ENCODE results near the gene MAD1L1.

MAD1L1 gene

GRCh38 chr7:2172311-2173188, 60.2 kb downstream of the MAD1L1 start:
- Histone ChIP-seq H3K27me3 (ENCODE audit: control insufficient read depth in 5 of 5, insufficient read depth in 4 of 5, low read length in 5 of 5) (no peaks in the 10 kb centered on the region), H3K9ac (ENCODE audit: low read length in 5 of 5) (no peak overlapping the region), H3K36me3 (ENCODE audit: control insufficient read depth in 5 of 5, insufficient read depth in 5 of 5, low read length in 5 of 5) (peaks cover 0 to 41% (median 19%) of the 10 kb centered on the region in 5 donors), H3K4me3 (ENCODE audit: low read depth in 1 of 5, low read length in 5 of 5) (no peak overlapping the region), H3K4me1 (ENCODE audit: control insufficient read depth in 5 of 5, insufficient read depth in 5 of 5, low read length in 5 of 5) (peaks cover 0 to 20% (median 9%) of the 10 kb centered on the region in 5 donors), H3K27ac (ENCODE audit: low read depth, low read length) (no peak overlapping the region), H3K9me3 (ENCODE audit: control insufficient read depth in 5 of 5, low read length in 5 of 5) (no peaks in the 10 kb centered on the region)

- Histone ChIP-seq H3K27me3 (ENCODE audit: control insufficient read depth in 5 of 5, insufficient read depth in 4 of 5, low read length in 5 of 5) (no peaks in the 10 kb centered on the region), H3K4me1 (ENCODE audit: control insufficient read depth in 5 of 5, insufficient read depth in 5 of 5, low read length in 5 of 5) (peaks cover 0 to 22% (median 9%) of the 10 kb centered on the region in 5 donors), H3K36me3 (ENCODE audit: control insufficient read depth in 5 of 5, insufficient read depth in 5 of 5, low read length in 5 of 5) (peaks cover 0 to 41% (median 19%) of the 10 kb centered on the region in 5 donors), H3K9me3 (ENCODE audit: control insufficient read depth in 5 of 5, low read length in 5 of 5) (no peaks in the 10 kb centered on the region), H3K4me3 (ENCODE audit: low read depth in 1 of 5, low read length in 5 of 5) (no peak overlapping the region), H3K9ac (ENCODE audit: low read length in 5 of 5) (no peak overlapping the region), H3K27ac (ENCODE audit: low read depth, low read length) (no peak overlapping the region)
Measured at GRCh38 chr7:2171855-2172254, 60.9 kb downstream of the MAD1L1 start.

GRCh38 chr7:2170576-2171521, 61.9 kb downstream of the MAD1L1 start:
- no peaks in the 10 kb centered on the region for H3K9me3 ChIP-seq (ENCODE audit: control insufficient read depth in 5 of 5, low read length in 5 of 5)
- H3K4me3 ChIP-seq (ENCODE audit: low read depth in 1 of 5, low read length in 5 of 5), result no peak overlapping the region
- H3K27ac ChIP-seq (ENCODE audit: low read depth, low read length), result no peak overlapping the region
- no peaks in the 10 kb centered on the region for H3K27me3 ChIP-seq (ENCODE audit: control insufficient read depth in 5 of 5, insufficient read depth in 4 of 5, low read length in 5 of 5)
- peaks cover 0 to 30% (median 18%) of the 10 kb centered on the region in 5 donors for H3K4me1 ChIP-seq (ENCODE audit: control insufficient read depth in 5 of 5, insufficient read depth in 5 of 5, low read length in 5 of 5)
- H3K9ac ChIP-seq (ENCODE audit: low read length in 5 of 5), result no peak overlapping the region
- H3K36me3 ChIP-seq (ENCODE audit: control insufficient read depth in 5 of 5, insufficient read depth in 5 of 5, low read length in 5 of 5), result peaks cover 0 to 41% (median 19%) of the 10 kb centered on the region in 5 donors

- Histone ChIP-seq H3K9me3 (ENCODE audit: control insufficient read depth in 5 of 5, low read length in 5 of 5) (no peaks in the 10 kb centered on the region), H3K27ac (ENCODE audit: low read depth, low read length) (no peak overlapping the region), H3K36me3 (ENCODE audit: control insufficient read depth in 5 of 5, insufficient read depth in 5 of 5, low read length in 5 of 5) (peaks cover 0 to 47% (median 19%) of the 10 kb centered on the region in 5 donors), H3K4me1 (ENCODE audit: control insufficient read depth in 5 of 5, insufficient read depth in 5 of 5, low read length in 5 of 5) (peaks cover 0 to 24% (median 13%) of the 10 kb centered on the region in 5 donors), H3K9ac (ENCODE audit: low read length in 5 of 5) (no peak overlapping the region), H3K4me3 (ENCODE audit: low read depth in 1 of 5, low read length in 5 of 5) (no peak overlapping the region), H3K27me3 (ENCODE audit: control insufficient read depth in 5 of 5, insufficient read depth in 4 of 5, low read length in 5 of 5) (no peaks in the 10 kb centered on the region)
Measured at GRCh38 chr7:2169923-2170575, 62.7 kb downstream of the MAD1L1 start.

- Histone ChIP-seq H3K4me1 (ENCODE audit: control insufficient read depth in 5 of 5, insufficient read depth in 5 of 5, low read length in 5 of 5) (peaks cover 0 to 22% (median 10%) of the 10 kb centered on the region in 5 donors), H3K27ac (ENCODE audit: low read depth, low read length) (no peak overlapping the region), H3K4me3 (ENCODE audit: low read depth in 1 of 5, low read length in 5 of 5) (no peak overlapping the region)
Measured at GRCh38 chr7:2168615-2169311, 64.0 kb downstream of the MAD1L1 start.

GRCh38 chr7:2166625-2167280, 66.0 kb downstream of the MAD1L1 start:
- Histone ChIP-seq H3K9me3 (ENCODE audit: control insufficient read depth in 5 of 5, low read length in 5 of 5) (no peaks in the 10 kb centered on the region), H3K27ac (ENCODE audit: low read depth, low read length) (no peak overlapping the region), H3K36me3 (ENCODE audit: control insufficient read depth in 5 of 5, insufficient read depth in 5 of 5, low read length in 5 of 5) (peaks cover 0 to 29% (median 14%) of the 10 kb centered on the region in 5 donors), H3K4me1 (ENCODE audit: control insufficient read depth in 5 of 5, insufficient read depth in 5 of 5, low read length in 5 of 5) (peaks cover 0 to 19% (median 10%) of the 10 kb centered on the region in 5 donors), H3K27me3 (ENCODE audit: control insufficient read depth in 5 of 5, insufficient read depth in 4 of 5, low read length in 5 of 5) (no peaks in the 10 kb centered on the region), H3K4me3 (ENCODE audit: low read depth in 1 of 5, low read length in 5 of 5) (no peak overlapping the region), H3K9ac (ENCODE audit: low read length in 5 of 5) (no peak overlapping the region)

More at GRCh38 chr7:2168615-2169311, 64.0 kb downstream of the MAD1L1 start:
- no peaks in the 10 kb centered on the region for H3K27me3 ChIP-seq (ENCODE audit: control insufficient read depth in 5 of 5, insufficient read depth in 4 of 5, low read length in 5 of 5)
- H3K9me3 ChIP-seq (ENCODE audit: control insufficient read depth in 5 of 5, low read length in 5 of 5), result no peaks in the 10 kb centered on the region
- H3K9ac ChIP-seq (ENCODE audit: low read length in 5 of 5), result no peak overlapping the region
- H3K36me3 ChIP-seq (ENCODE audit: control insufficient read depth in 5 of 5, insufficient read depth in 5 of 5, low read length in 5 of 5), result peaks cover 0 to 42% (median 17%) of the 10 kb centered on the region in 5 donors

- Histone ChIP-seq H3K9me3 (ENCODE audit: control insufficient read depth in 5 of 5, low read length in 5 of 5) (no peaks in the 10 kb centered on the region), H3K4me1 (ENCODE audit: control insufficient read depth in 5 of 5, insufficient read depth in 5 of 5, low read length in 5 of 5) (peaks cover 0 to 19% (median 10%) of the 10 kb centered on the region in 5 donors), H3K27me3 (ENCODE audit: control insufficient read depth in 5 of 5, insufficient read depth in 4 of 5, low read length in 5 of 5) (no peaks in the 10 kb centered on the region), H3K27ac (ENCODE audit: low read depth, low read length) (no peak overlapping the region), H3K36me3 (ENCODE audit: control insufficient read depth in 5 of 5, insufficient read depth in 5 of 5, low read length in 5 of 5) (peaks cover 0 to 23% (median 12%) of the 10 kb centered on the region in 5 donors), H3K9ac (ENCODE audit: low read length in 5 of 5) (no peak overlapping the region), H3K4me3 (ENCODE audit: low read depth in 1 of 5, low read length in 5 of 5) (no peak overlapping the region)
Measured at GRCh38 chr7:2165610-2166594, 66.8 kb downstream of the MAD1L1 start.

GRCh38 chr7:2165239-2165609, 67.5 kb downstream of the MAD1L1 start:
- H3K27ac ChIP-seq (ENCODE audit: low read depth, low read length), result no peak overlapping the region
- no peak overlapping the region for H3K4me3 ChIP-seq (ENCODE audit: low read depth in 1 of 5, low read length in 5 of 5)

More at GRCh38 chr7:2165239-2165609, 67.5 kb downstream of the MAD1L1 start:
- Histone ChIP-seq H3K4me1 (ENCODE audit: control insufficient read depth in 5 of 5, insufficient read depth in 5 of 5, low read length in 5 of 5) (peaks cover 0 to 19% (median 10%) of the 10 kb centered on the region in 5 donors), H3K9ac (ENCODE audit: low read length in 5 of 5) (no peak overlapping the region), H3K36me3 (ENCODE audit: control insufficient read depth in 5 of 5, insufficient read depth in 5 of 5, low read length in 5 of 5) (peaks cover 0 to 18% (median 7%) of the 10 kb centered on the region in 5 donors), H3K27me3 (ENCODE audit: control insufficient read depth in 5 of 5, insufficient read depth in 4 of 5, low read length in 5 of 5) (no peaks in the 10 kb centered on the region), H3K9me3 (ENCODE audit: control insufficient read depth in 5 of 5, low read length in 5 of 5) (no peaks in the 10 kb centered on the region)

Data from subcutaneous abdominal adipose tissue (tissue), 5 donors.